GM04504 (cell line): Measurements from ENCODE around the gene FGF18.

Experiments
- DNase-seq: peaks from one replicate; pipeline ENCODE4 v3.0.0-alpha.2; 2012; ENCODE audit warnings: low read depth

Gene FGF18

DNA sequence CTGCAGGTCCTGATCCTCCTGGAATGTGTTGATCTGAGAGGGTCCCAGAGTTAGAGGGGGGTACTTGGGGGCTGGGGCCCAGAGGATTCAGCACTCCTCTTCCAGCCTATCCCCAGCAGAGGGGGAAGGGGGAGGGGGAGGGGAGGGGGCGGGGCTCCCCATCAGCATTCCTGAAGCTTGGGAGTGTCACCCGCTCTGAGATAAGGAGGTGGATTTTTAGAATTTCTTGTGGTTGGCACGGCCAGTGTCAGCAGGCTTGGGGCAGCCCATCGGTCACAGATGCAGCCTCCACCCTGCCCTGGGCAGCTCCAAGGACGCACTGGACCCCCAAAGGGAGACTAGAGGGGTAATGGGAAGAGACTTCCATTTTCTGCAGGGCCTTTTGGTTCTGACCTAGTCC lies 5.3 kb downstream of the FGF18 start:
- no peak for DNase-seq

GRCh38 chr5:171425596-171426244 lies 6.3 kb downstream of the FGF18 start:
- DNase-seq = no peak

DNA sequence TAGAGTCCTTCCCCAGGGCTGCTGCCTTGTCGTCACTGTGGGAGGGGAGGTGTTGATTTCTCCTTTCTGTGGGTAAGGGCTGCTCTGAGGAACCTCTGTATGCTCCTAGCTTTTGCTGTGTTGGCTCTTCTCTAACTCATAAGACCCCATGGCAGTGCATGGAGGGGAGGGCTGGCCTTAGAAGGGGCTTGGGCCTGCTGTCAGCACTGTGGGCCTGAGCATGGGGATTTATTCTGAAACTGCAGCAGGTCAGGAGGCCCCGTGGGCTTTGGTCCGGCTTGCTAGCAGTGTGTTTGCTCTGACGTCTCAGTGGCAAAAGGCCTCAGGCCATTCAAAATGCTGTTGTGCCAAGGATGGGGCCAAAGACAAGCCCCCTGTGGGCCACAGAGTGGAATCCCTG lies 6.8 kb downstream of the FGF18 start:
- no peak for DNase-seq

DNA sequence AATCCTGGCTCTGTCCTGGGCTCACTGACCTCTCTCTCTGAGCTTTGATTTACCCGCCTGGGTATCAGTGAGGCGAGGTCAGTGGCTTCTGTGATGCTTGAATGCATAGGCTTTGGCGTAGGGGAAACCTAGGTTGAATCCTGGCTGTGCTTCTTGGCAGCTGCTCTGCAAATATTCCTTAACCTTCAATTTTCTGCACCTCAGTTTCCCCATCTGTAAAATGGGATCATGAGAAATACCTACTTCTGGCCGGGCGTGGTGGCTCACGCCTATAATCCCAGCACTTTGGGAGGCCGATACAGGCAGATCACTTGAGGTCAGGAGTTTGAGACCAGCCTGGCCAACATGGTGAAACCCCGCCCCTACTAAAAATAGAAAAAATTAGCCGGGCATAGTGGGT lies 7.2 kb downstream of the FGF18 start:
- DNase-seq = no peak

DNA sequence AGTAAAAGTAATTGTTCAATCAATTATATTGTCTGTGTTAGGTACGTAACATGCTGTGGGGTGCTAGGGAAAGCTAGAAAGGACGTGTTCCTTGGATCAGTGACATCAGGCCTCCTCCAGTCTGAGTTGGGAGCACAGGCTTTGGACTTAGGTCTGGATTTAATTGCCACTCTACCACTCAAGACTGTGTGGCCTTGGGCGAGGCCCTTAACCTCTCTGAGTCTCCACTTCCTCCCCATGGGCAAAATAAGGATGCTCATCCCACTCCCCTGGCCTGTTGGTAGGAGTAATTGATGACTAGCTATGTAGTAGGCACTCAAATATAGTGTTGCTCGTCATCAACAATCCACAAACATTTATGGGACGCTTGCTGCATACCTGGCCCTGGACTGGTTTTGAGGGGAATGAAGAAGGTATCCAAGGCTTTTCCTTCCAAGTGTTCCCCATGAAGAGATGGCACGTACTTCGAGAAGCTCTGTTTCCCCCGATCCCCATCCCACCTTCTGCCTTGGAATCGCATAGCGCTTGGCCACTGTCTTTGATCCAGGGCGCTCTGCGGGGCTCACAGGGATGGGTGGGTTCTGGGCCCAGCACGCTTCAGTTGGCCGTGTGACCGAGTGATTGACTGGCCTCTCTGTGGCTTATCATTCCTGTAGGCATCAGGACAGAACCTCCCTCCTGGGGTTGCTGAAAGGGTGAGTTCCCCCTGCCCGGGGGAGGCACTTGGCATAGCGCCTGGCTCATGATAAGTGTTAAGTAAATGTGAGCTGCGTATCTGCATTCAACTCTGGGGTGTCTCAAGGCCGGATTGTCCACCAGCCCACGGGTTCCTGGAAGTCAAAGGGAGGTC lies 8.1 kb downstream of the FGF18 start:
- no peak for DNase-seq

DNA sequence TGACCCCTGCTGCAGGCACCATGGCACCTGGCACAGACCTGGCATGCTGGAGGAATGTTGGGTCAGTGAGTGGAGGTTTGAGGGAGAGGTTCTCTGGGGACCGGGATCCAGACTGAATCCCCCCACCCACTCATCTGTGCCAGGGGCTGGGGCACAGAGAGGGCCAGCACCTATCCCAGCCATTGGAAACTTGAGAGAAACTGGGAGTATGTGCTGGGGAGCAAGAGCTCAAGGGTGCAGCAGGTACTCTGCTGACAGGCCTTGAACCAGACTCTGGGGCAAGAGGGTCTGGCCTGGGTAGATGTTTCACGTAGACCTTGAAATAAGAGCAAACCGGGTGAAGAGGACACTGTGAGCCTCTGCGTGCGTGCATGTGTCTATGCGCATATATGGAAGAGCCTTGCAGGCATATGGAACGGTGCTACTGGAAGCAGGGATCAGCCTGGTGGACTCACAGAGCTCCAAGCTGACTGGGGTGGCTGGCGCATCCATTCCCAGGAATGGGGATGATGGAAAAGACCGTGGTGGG lies 8.8 kb downstream of the FGF18 start:
- no peak for DNase-seq

DNA sequence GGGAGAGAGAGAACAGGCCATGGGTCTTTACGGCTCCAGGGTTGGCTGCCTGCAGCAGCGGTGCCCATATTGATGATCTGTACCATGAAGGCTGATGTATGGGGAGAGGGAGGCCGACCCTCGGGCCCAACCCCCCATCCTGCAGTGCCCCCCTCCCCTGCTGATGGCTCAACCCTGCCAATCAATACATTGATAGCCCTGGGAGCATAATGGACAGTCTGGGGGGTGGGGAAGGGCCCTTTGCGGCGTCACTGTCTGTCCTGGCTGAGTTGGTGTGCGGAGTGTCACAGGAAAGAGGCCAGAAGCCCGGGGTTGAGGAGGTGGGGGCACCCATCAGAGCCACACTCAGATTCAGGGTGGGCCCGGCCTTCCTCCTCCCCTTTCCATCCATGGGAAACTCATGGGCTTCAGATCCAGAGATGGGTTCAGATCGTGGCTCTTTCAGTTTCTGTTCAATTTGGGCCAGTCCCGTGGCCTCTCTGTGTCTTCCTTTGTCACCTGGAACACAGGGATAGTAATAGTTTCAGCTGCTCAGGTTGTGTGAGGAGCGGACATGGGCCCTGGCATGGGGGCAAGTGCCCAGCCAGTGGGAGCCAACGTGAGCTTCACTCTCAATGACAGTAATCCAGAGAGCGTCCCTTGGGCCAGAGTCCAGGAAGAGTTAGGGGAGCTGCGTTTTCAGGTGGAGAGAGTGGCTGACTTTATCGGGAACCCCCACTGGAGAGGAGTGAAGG lies 9.5 kb downstream of the FGF18 start:
- no peak for DNase-seq

GRCh38 chr5:171429543-171429910 lies 10.1 kb downstream of the FGF18 start:
- DNase-seq = no peak

DNA sequence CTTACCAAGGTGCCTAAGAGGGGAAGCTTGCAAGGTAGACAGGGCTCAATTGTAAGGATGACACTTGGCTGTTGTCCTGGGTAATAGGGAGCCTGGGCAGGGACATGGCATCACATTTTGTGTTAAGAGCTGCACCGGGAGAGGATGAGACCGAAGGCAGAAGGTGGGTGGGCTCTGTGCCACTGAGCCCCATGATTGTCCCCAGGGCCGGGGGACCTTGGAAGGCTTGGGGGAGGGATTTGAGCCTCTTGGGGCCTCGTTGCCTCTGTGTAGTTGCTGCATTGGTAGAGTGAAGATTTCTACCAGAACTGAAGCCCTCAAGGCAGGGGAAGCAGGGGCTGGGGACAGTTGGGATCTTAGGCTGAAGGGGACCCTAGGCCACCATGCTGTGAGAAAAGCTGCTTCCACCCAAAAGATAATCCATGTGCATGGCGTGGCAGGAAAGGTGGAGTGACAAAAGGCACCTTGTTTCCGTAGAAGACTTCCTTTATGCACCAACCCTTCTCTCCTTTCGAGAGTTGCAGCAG lies 11.9 kb downstream of the FGF18 start:
- DNase-seq = no peak

DNA sequence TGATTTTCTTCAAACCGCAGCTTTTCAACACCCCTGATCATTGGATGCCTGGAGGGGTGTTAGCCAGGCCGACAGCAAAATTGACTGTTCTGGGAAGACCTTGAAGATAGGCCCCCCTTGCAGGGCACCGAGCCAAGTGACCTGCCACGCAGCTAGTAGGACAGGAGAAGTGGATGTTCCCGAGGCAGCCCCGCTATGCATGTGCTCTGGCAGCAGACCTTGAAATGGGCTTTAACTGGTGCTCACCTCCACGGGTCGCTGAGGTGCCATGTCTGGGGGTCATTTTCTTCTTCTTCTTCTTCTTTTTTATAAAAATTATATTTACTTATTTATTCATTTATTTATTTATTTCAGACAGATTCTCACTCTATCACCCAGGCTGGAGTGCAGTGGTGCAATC lies 12.6 kb downstream of the FGF18 start:
- DNase-seq = no peak

- no peak for DNase-seq
These were observed 13.3 kb downstream of the FGF18 start for GRCh38 chr5:171432583-171433351.

DNA sequence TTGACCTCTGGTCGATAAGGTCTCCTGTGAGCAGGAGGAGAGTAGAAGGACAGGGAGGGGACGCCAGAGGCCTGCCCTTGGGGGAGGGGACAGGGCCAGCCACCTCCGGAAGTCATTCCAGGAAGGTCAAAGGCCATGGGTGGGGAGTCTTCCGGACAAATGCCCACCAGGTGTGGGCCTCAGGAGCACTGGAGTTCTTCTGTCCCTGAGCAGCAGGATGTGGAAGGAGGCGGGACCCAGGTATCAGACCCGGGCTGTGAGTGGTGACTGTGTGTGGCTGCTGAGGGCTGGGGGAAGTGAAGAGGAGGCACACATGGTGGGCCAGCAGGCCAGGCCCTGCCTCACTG lies 13.9 kb downstream of the FGF18 start:
- DNase-seq = no peak

GRCh38 chr5:171433982-171434676 lies 14.7 kb downstream of the FGF18 start:
- DNase-seq = no peak

GRCh38 chr5:171434874-171435273 lies 15.4 kb downstream of the FGF18 start:
- no peak for DNase-seq

GRCh38 chr5:171435908-171436307 lies 16.5 kb downstream of the FGF18 start:
- DNase-seq = no peak

DNA sequence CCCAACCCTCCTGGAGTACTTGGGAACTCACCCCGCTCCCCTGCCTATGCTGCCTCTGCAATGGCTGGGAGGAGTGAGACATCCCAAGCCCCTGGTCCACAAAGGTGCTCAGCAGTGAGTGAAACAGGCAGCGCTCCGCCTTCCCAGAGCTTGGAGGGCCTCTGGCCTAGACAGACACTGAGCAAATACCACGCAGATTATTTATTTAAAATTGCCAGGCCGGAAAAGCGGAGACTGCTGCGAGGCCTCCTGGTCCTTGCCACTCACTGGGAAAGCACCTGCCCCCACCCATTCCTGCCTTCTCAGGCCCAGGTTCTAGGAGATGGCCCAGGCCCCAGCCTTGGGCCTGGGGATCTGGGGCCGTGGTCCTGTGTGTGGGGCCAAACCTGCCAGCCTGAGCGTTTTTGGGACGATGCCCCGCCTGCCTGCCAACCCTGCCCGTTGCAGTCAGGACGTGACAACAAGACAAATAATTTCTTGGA lies 17.4 kb downstream of the FGF18 start:
- no peak for DNase-seq

DNA sequence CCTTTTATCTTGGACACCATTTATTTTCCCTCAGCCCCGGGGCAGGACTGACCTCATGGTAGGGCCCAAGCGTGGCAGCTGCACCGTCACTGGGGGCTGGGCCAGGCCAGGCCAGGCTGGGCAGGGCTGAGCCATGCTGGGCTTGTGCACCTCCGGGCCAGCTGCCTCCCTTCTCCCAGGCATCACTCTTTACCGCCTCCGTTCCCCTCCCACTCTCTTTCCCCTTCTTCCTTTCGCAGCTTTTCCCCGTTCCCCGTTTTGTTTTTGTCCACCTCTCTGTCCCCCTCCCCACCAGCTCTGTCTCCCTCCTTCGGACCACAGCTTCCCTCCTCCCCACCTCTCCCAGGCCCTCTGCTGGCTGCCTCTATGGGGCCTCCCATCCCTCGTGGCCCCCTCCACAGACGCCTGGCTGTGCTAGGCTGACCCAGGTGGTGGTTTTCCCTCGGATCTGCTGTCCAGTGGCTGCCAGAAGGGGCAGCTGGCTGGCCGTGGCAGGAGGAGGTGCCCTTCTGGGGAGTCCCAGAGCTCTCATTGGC lies 17.9 kb downstream of the FGF18 start:
- DNase-seq = no peak

DNA sequence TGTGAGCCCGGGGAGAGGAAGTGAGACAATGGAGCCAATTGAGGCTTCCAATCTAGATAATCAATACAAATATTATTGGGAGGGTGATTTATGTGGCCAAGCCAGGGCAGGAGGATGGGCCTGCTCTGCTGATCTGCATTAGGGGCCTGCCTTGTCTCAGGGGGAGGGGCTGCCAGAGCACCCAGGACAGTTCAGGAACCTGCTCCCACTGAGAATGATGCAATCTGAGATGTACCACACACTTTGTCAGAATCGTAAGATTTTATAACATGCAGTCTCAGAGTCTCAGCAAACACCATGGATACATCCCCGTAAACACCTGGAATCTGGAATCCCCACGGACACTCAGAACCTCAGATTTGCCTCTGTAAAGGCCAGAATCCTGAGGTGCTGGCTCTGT lies 19.3 kb downstream of the FGF18 start:
- DNase-seq = no peak

- no peak for DNase-seq
These were observed 21.9 kb downstream of the FGF18 start for GRCh38 chr5:171441246-171441791.

- DNase-seq = no peak
These were observed 23.0 kb downstream of the FGF18 start for GRCh38 chr5:171442287-171443042.
